ENCODE data around the gene MYO1E.

- TF ChIP-seq CTCF (IDR thresholded peaks at IDR 0.05) (no peak), POLR2A (IDR thresholded peaks at IDR 0.05) (no peak)
Observed at GRCh38 chr15:59237924-59238331, 134.7 kb downstream of the MYO1E start.

All from uterus (tissue), 2 donors.